GM21723 (cell line): ENCODE data around the gene COX4I1.

ENCODE experiments used
- ATAC-seq: cut with Tn5 transposase; IDR thresholded peaks from one replicate; pipeline ENCODE4 v1.9.1; 2021; ENCODE audit warnings: mild to moderate bottlenecking, moderate library complexity; ENCODE audit not compliant: unreplicated experiment

COX4I1 gene

GRCh38 chr16:85854935-85855334, 55.4 kb downstream of the COX4I1 start:
- ATAC-seq = no peak

- no peak for ATAC-seq
Measured at GRCh38 chr16:85856079-85856478, 56.6 kb downstream of the COX4I1 start.

GRCh38 chr16:85856585-85856984, 57.1 kb downstream of the COX4I1 start:
- ATAC-seq = no peak
